AG10803 (cell line): ENCODE measurements around the gene GALNT18.

Source experiments
- DNase-seq: peaks from one replicate; pipeline ENCODE4 v3.0.0; 2010; ENCODE audit warnings: low read depth
- H3K4me3 ChIP-seq: 2 replicates; pipeline ENCODE4 v1.5.1; 2011; ENCODE audit warnings: mild to moderate bottlenecking, low read length, control low read depth
- CTCF ChIP-seq: conservative IDR thresholded peaks from 2 replicates; pipeline ENCODE4 v1.5.1; 2011; ENCODE audit warnings: mild to moderate bottlenecking, low read length, control low read depth, inconsistent platforms

Gene GALNT18

GRCh38 chr11:11230087-11230486 lies 391.7 kb downstream of the GALNT18 start:
- no peak for TF ChIP-seq CTCF
- no peak for DNase-seq
- H3K4me3 ChIP-seq = no peak overlapping the region

GRCh38 chr11:11229647-11230046 lies 392.2 kb downstream of the GALNT18 start:
- H3K4me3 ChIP-seq = no peak overlapping the region
- no peak for TF ChIP-seq CTCF
- DNase-seq = no peak

- DNase-seq = no peak
- H3K4me3 ChIP-seq = no peak overlapping the region
- no peak for TF ChIP-seq CTCF
Observed at GRCh38 chr11:11227296-11228085, 394.3 kb downstream of the GALNT18 start.
